Activated CD8-positive, alpha-beta T cell treated with anti-CD3 and anti-CD28 coated beads for 36 hours (primary cell): ENCODE measurements around the gene LRMDA. TPM values are rescaled to one million over a fixed set of nuclear protein-coding genes. Genes with fewer than 3 reads are reported as not detected.

Experiments
- ATAC-seq: fragments of 200-7000 bp; cut with Tn5 transposase; one replicate; pipeline ENCODE4 v1.10.0; 2021; ENCODE audit warnings: mild to moderate bottlenecking, moderate library complexity
- CTCF ChIA-PET: fragments of 350-600 bp; sonication (Branson Sonifier 250); formaldehyde crosslinking; loops from one replicate; lab custom pipeline; 2021; ENCODE audit warnings: antibody characterized with exemption; lab: Charles Lee
- POLR2A ChIA-PET: fragments of 350-600 bp; sonication (Branson Sonifier 250); formaldehyde crosslinking; loops from one replicate; lab custom pipeline; 2021; ENCODE audit warnings: antibody characterized with exemption; lab: Charles Lee
- DNase-seq: peaks from one replicate; pipeline ENCODE4 v3.0.0-alpha.2; 2020
- H3K27ac Mint-ChIP-seq: one replicate; pipeline ENCODE4 v1.8.0; 2021; ENCODE audit warnings: mild to moderate bottlenecking, mixed read lengths
- H3K27me3 Mint-ChIP-seq: one replicate; pipeline ENCODE4 v1.8.0; 2021; ENCODE audit warnings: mixed read lengths
- H3K36me3 Mint-ChIP-seq: one replicate; pipeline ENCODE4 v1.8.0; 2021; ENCODE audit warnings: low read depth, mixed read lengths
- H3K4me1 Mint-ChIP-seq: one replicate; pipeline ENCODE4 v1.8.0; 2021; ENCODE audit warnings: low read depth, mixed read lengths
- H3K4me3 Mint-ChIP-seq: one replicate; pipeline ENCODE4 v1.8.0; 2021; ENCODE audit warnings: mild to moderate bottlenecking, moderate library complexity, mixed read lengths
- H3K9me3 Mint-ChIP-seq: one replicate; pipeline ENCODE4 v1.8.0; 2021; ENCODE audit warnings: mixed read lengths
- CTCF ChIP-seq: fragments of 200-600 bp; IDR thresholded peaks from one replicate; pipeline ENCODE4 v1.8.0; 2022; ENCODE audit warnings: antibody characterized with exemption, mild to moderate bottlenecking
- intact Hi-C: fragments of 100-400 bp; cut with micrococcal nuclease; formaldehyde crosslinking; loops from one replicate; pipeline ENCODE4 v1.10.0; 2022
- total RNA-seq, 2 experiments: library from RNA; stranded (reverse); gene quantifications; one replicate each; pipeline ENCODE4 v1.2.3, GENCODE V29; 2021

Gene LRMDA
- total RNA-seq, 2 experiments from 2014 or later: not detected

DNA sequence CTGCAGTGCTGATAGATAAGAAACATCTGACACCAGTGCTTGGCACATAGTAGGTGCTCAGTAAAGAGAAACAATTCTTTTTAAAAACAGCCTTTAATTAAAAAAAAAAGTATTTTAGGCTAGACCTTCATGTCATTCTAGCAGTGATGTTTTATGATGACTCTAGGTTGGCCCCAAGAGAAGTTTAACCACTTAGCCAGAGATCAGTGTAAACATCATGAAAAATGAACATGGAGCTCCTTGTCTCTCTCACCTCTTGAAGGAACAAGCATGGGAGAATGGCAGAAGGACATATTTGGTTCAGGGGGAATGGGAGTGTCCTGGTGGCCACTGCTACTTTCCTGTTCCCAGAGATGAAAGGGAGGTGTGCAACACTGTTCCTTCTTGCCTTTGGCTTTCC is 641.0 kb downstream of the LRMDA start:
- H3K9me3 Mint-ChIP-seq: no peaks in the 10 kb centered on the region
- no peak overlapping the region for H3K27ac Mint-ChIP-seq
- CTCF ChIA-PET: no interaction called here
- H3K4me1 Mint-ChIP-seq: no peaks in the 10 kb centered on the region
- H3K36me3 Mint-ChIP-seq: no peaks in the 10 kb centered on the region
- intact Hi-C loops: no loop called here
- no peak overlapping the region for H3K4me3 Mint-ChIP-seq
- TF ChIP-seq CTCF: no peak
- H3K27me3 Mint-ChIP-seq: peaks cover 5% of the 10 kb centered on the region
- DNase-seq (no peak), ATAC-seq (no peak)
- POLR2A ChIA-PET: no interaction called here

DNA sequence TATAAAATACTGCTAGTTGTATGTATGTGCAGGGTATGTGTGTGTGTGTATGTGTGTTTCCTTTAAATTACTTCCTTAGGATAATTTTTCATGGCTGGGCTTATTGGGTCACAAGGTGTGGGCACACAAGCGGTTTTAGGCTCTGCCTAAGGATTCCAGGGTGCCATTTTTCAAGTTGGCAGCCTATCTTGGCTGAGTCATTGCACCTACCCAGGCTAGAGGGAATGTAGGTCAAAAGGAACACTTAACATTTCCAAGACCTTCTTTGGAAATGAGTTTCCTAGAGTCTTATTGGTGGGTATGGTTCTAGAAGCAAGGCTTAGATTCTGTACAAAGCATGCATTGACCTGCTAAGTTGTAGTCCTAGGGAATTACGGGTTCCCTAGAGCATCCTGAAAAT is 642.1 kb downstream of the LRMDA start:
- H3K27ac Mint-ChIP-seq: no peak overlapping the region
- no peaks in the 10 kb centered on the region for H3K36me3 Mint-ChIP-seq
- TF ChIP-seq CTCF: no peak
- H3K9me3 Mint-ChIP-seq: no peaks in the 10 kb centered on the region
- no peaks in the 10 kb centered on the region for H3K4me1 Mint-ChIP-seq
- ATAC-seq (no peak), DNase-seq (no peak)
- ChIA-PET CTCF (no interaction called here), POLR2A (no interaction called here)
- no peak overlapping the region for H3K4me3 Mint-ChIP-seq
- H3K27me3 Mint-ChIP-seq: peaks cover 5% of the 10 kb centered on the region
- intact Hi-C loops: no loop called here

DNA sequence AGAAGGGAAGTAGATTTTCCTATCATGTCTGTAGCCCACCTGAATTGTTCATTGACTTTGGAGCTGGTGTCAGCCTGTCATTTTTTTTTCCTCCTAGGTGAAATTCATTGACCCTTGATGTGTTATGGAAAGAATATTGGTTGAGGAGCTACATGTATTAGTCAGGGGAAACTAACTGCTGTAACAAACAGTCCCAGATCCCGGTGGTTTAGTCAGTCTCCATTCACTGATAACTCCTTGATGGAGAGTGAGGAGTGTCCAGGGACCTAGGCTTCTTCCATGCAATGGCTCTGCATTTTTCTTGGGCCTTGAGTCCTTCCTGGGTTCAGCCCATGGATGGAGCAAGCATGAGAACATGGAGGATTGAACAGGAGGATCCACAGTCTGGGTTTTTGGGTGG is 643.2 kb downstream of the LRMDA start:
- no peak for ATAC-seq
- POLR2A ChIA-PET: no interaction called here
- no peaks in the 10 kb centered on the region for H3K4me1 Mint-ChIP-seq
- intact Hi-C loops: no loop called here
- no peak overlapping the region for H3K27ac Mint-ChIP-seq
- DNase-seq: no peak
- no peak overlapping the region for H3K4me3 Mint-ChIP-seq
- H3K36me3 Mint-ChIP-seq: no peaks in the 10 kb centered on the region
- CTCF ChIA-PET: no interaction called here
- no peak for TF ChIP-seq CTCF
- H3K27me3 Mint-ChIP-seq: peaks cover 3% of the 10 kb centered on the region
- no peaks in the 10 kb centered on the region for H3K9me3 Mint-ChIP-seq

DNA sequence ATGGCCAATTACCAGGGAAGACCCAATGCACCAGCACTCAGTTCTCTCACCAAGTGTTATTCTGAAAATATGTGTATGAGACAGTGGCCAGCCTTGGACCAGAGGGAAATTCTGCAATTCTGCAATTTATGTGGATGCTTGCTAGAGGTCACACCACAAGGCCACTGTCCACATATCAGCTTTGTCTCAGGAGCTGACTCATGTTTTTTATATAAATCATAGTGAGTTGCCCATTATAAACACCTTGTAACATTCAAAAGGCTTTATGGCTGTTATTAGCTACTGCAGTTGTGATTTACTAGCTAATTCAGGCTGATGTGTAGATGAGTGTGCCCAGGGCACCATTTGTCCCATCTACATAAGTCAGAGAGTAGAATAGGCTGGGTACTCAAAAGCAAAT is 649.0 kb downstream of the LRMDA start:
- DNase-seq (no peak), ATAC-seq (no peak)
- ChIA-PET CTCF (no interaction called here), POLR2A (no interaction called here)
- Mint-ChIP-seq H3K27me3 (no peaks in the 10 kb centered on the region), H3K27ac (no peak overlapping the region), H3K36me3 (no peaks in the 10 kb centered on the region), H3K4me3 (no peak overlapping the region), H3K9me3 (no peaks in the 10 kb centered on the region), H3K4me1 (no peaks in the 10 kb centered on the region)
- intact Hi-C loops: no loop called here
- TF ChIP-seq CTCF: no peak

GRCh38 chr10:76080991-76081390 is 649.6 kb downstream of the LRMDA start:
- no peak for TF ChIP-seq CTCF
- ChIA-PET POLR2A (no interaction called here), CTCF (no interaction called here)
- Mint-ChIP-seq H3K4me3 (no peak overlapping the region), H3K27me3 (peaks cover 3% of the 10 kb centered on the region), H3K27ac (no peak overlapping the region), H3K36me3 (no peaks in the 10 kb centered on the region), H3K4me1 (no peaks in the 10 kb centered on the region), H3K9me3 (no peaks in the 10 kb centered on the region)
- DNase-seq (no peak), ATAC-seq (no peak)
- intact Hi-C loops: no loop called here
